Glutamatergic neuron (in vitro differentiated cells): ENCODE measurements around the gene AMH. TPM values are rescaled to one million over a fixed set of nuclear protein-coding genes. Genes with fewer than 3 reads are reported as not detected.

Experiments
- DNase-seq: peaks from one replicate; pipeline ENCODE4 v3.0.0; 2022
- H3K27ac Mint-ChIP-seq: one replicate; pipeline ENCODE4 v1.8.0; 2020; ENCODE audit warnings: mild to moderate bottlenecking, mixed read lengths, inconsistent platforms; ENCODE audit not compliant: unreplicated experiment
- H3K27me3 Mint-ChIP-seq: one replicate; pipeline ENCODE4 v1.8.0; 2020; ENCODE audit warnings: mild to moderate bottlenecking, moderate library complexity, mixed read lengths, inconsistent platforms; ENCODE audit not compliant: unreplicated experiment
- H3K36me3 Mint-ChIP-seq: one replicate; pipeline ENCODE4 v1.8.0; 2020; ENCODE audit warnings: mild to moderate bottlenecking, mixed read lengths, inconsistent platforms; ENCODE audit not compliant: unreplicated experiment
- H3K4me1 Mint-ChIP-seq: one replicate; pipeline ENCODE4 v1.8.0; 2020; ENCODE audit warnings: mild to moderate bottlenecking, low read depth, mixed read lengths, inconsistent platforms; ENCODE audit not compliant: unreplicated experiment
- H3K4me3 Mint-ChIP-seq: one replicate; pipeline ENCODE4 v1.8.0; 2020; ENCODE audit warnings: mild to moderate bottlenecking, mixed read lengths, inconsistent platforms; ENCODE audit not compliant: unreplicated experiment
- H3K9me3 Mint-ChIP-seq: one replicate; pipeline ENCODE4 v1.8.0; 2020; ENCODE audit warnings: mild to moderate bottlenecking, moderate library complexity, mixed read lengths, inconsistent platforms; ENCODE audit not compliant: unreplicated experiment
- CTCF ChIP-seq: fragments of 200-600 bp; sonication (generic); IDR thresholded peaks from one replicate; pipeline ENCODE4 v1.5.0; 2021; ENCODE audit not compliant: partially characterized antibody, unreplicated experiment
- total RNA-seq: library from RNA; stranded (reverse); fragmentation: NEBNext Ultra II Directional; extraction: Animal tissue kit (Norgen Biotek cat#: 25700); gene quantifications from one replicate; pipeline ENCODE4 v1.2.1, GENCODE V29; 2021; ENCODE audit not compliant: unreplicated experiment

Gene AMH
- total RNA-seq, 1 donor from 2014 or later: 11.0 TPM

GRCh38 chr19:2236314-2237050 lies 12.6 kb upstream of the AMH start, which contains the start of the genes PLEKHJ1 and SF3A2:
PLEKHJ1 (minus strand) TSS chr19:2236329; CDS start chr19:2236248, 81 bp downstream.
SF3A2 (plus strand) TSS chr19:2236824; CDS start chr19:2243419, 6,595 bp downstream.
- H3K4me1 Mint-ChIP-seq: peaks cover 31% of the 10 kb centered on the region
- DNase-seq: peak; percentile 97
- peak within 1 kb of the TSS; percentile 97 for H3K27ac Mint-ChIP-seq
- H3K27me3 Mint-ChIP-seq: peaks cover 18% of the 10 kb centered on the region
- H3K4me3 Mint-ChIP-seq: peak within 1 kb of the TSS; percentile 97
- no peaks in the 10 kb centered on the region for H3K36me3 Mint-ChIP-seq
- peak; percentile 96 for TF ChIP-seq CTCF
- H3K9me3 Mint-ChIP-seq: peaks cover 28% of the 10 kb centered on the region

GRCh38 chr19:2237051-2237868 lies 11.9 kb upstream of the AMH start:
- peaks cover 28% of the 10 kb centered on the region for H3K9me3 Mint-ChIP-seq
- no peak for TF ChIP-seq CTCF
- no peaks in the 10 kb centered on the region for H3K36me3 Mint-ChIP-seq
- H3K27ac Mint-ChIP-seq: peak overlapping the region; percentile 89
- H3K4me3 Mint-ChIP-seq: peak overlapping the region; percentile 91
- DNase-seq: no peak
- peaks cover 18% of the 10 kb centered on the region for H3K27me3 Mint-ChIP-seq
- H3K4me1 Mint-ChIP-seq: peaks cover 31% of the 10 kb centered on the region

- Mint-ChIP-seq H3K36me3 (no peaks in the 10 kb centered on the region), H3K4me1 (peaks cover 32% of the 10 kb centered on the region), H3K27ac (peak overlapping the region; percentile 89), H3K9me3 (peaks cover 29% of the 10 kb centered on the region), H3K4me3 (peak overlapping the region; percentile 91), H3K27me3 (peaks cover 21% of the 10 kb centered on the region)
- TF ChIP-seq CTCF: no peak
- no peak for DNase-seq
Measured at GRCh38 chr19:2237869-2238153, 11.3 kb upstream of the AMH start.

GRCh38 chr19:2239173-2239572 lies 9.9 kb upstream of the AMH start:
- TF ChIP-seq CTCF: no peak
- DNase-seq: no peak
- Mint-ChIP-seq H3K4me1 (peaks cover 31% of the 10 kb centered on the region), H3K4me3 (peak overlapping the region; percentile 91), H3K36me3 (no peaks in the 10 kb centered on the region), H3K27me3 (peaks cover 21% of the 10 kb centered on the region), H3K9me3 (peaks cover 28% of the 10 kb centered on the region), H3K27ac (peak overlapping the region; percentile 93)
